HG02973 (cell line): ENCODE results near the gene SUPT6H.
"Not testable (repeated sequence)": the region's sequence is repeated elsewhere in the genome, so short reads cannot be mapped to it uniquely, and the experiment has no call there.

Source experiments
- ATAC-seq: cut with Tn5 transposase; IDR thresholded peaks from one replicate; pipeline ENCODE4 v1.9.1; 2021; ENCODE audit warnings: moderate library complexity; ENCODE audit not compliant: unreplicated experiment

Gene SUPT6H

DNA sequence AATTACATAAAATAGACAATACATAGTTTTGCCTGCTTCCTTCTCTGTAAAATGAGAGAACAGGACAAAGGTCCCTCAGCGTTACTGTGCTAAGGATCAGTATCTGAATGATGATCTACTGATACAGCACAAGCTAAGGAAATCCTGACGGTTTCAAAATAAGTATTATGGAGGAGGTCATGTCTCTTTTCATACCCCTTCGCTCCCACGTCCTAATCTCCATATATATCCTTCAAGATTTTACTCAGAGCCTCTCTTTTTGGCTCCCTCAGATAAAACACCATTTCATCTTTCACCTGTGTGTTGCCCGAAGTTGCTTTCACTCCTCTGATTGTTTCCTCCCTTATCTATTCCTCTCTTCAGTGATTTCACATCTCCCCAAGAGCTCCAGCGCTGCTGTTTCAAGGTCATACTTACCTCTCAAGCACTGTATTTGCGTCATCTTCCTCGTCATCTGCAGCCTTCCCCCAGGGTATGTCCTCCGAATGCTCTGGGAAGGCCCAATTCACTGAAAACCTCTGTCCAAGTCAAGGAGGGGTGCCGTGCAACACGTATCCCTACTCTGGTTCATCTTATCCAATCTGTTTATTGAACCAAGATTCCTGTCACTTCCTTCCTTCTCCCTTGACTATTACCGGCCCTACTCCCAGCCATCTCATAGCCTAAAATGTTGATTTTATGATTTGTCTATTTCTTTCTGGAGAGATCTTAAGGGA is 15.8 kb upstream of the SUPT6H start:
- no peak for ATAC-seq

DNA sequence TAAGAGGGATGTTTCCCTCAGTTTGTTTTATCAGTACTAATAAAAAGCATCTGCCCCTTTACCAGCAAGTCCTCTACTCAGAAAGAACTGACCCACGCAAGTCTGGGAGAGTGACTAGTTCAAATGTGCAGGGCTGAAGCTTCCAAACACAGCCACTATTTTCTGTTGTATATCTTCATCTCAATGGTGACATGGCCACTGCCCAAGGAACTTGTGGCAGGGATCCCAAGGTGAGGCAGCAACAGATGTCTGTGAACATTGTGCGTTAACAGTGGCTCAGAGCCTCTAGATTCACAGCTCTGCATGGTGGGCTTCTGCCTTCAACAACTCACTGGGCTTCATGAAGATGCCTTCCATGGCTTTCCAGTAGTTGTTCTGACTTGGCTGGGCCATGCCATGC is 13.3 kb upstream of the SUPT6H start:
- ATAC-seq = no peak

- no peak for ATAC-seq
These were observed 6.8 kb upstream of the SUPT6H start for GRCh38 chr17:28655160-28655559.

DNA sequence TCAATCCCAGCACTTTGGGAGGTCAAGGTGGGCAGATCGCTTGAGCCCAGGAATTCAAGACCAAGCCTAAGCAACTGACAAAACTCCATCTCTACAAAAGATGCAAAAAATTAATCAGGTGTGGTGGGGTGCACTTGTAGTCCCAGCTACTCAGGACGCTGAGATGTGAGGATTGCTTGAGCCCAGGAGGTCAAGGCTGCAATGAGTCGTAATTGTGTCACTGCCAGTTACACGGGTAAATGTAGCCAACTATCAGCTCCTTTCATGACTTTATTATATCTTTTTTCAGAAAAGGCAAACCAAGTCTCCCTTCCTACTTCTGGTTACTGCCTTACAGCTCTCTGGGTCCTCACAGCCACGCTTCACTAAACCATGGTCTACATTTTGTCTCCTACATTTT is 4.2 kb upstream of the SUPT6H start:
- ATAC-seq = no peak

DNA sequence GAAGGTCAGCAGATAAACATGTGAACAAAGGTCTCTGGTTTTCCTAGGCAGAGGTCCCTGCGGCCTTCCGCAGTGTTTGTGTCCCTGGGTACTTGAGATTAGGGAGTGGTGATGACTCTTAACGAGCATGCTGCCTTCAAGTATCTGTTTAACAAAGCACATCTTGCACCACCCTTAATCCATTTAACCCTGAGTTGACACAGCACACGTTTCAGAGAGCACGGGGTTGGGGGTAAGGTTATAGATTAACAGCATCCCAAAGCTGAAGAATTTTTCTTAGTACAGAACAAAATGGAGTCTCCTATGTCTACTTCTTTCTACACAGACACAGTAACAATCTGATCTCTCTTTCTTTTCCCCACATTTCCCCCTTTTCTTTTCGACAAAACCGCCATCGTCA is 3.7 kb upstream of the SUPT6H start:
- not testable (repeated sequence) for ATAC-seq

DNA sequence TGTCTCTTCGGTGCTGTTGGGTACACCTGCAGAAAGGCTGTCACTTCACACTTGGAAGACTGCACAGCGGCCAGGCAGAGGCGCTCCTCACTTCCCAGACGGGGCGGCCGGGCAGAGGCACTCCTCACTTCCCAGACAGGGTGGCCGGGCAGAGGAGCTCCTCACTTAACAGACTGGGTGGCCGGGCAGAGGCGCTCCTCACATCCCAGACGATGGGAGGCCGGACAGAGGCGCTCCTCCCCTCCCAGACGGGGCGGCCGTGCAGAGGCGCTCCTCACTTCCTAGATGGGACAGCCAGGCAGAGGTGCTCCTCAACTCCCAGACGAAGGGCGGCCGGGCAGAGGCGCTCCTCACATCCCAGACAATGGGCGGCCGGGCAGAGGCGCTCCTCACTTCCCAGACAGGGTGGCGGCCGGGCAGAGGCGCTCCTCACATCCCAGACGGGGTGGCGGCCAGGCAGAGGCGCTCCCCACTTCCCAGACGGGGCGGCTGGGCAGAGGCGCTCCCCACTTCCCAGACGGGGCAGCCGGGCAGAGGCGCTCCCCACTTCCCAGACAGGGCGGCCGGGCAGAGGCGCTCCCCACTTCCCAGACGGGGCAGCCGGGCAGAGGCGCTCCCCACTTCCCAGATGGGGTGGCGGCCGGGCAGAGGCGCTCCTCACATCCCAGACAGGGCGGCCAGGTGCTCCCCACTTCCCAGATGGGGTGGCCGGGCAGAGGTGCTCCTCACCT is 3.1 kb upstream of the SUPT6H start:
- ATAC-seq = not testable (repeated sequence)

GRCh38 chr17:28659497-28659881 is 2.5 kb upstream of the SUPT6H start:
- not testable (repeated sequence) for ATAC-seq

- peak; percentile 6 for ATAC-seq
These were observed 473 bp downstream of the SUPT6H start for GRCh38 chr17:28662527-28662829.

DNA sequence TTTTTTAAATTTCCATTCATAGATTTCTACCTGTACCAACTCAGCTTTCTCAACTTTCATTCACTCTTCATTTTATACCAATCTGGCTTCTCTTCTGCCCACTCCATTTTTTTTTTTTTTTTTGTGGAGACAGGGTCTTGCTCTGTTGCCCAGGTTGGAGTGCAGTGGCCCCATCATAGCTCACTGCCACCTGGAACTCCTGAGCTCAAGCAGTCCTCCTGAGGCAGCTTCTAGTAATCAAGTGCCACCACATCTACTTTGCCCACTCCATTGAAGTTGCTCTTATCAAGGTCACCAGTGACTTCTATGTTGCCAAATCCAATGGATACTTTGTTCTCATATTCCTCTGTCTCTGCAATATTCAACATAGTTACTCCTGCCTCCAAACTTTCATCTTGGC is 1.7 kb downstream of the SUPT6H start:
- no peak for ATAC-seq

DNA sequence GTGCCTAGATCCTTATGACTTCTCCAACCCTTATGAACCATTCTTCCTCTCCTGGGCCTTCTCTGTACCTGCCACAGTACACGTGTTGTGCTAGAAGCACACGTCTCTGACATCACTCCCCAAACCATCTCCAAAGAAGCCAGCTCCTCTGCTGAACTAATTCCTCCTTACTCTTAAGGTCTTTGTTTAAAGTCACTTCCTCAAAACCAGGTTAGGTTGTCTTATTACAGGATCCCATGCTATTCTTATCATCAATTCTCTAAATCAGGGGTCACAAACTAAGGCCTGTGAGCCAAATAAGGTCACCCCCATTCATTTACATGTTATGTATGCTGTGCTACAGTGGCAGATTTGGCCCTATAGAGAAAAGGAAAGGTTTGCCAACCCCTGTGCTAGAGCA is 4.0 kb downstream of the SUPT6H start:
- ATAC-seq = no peak

DNA sequence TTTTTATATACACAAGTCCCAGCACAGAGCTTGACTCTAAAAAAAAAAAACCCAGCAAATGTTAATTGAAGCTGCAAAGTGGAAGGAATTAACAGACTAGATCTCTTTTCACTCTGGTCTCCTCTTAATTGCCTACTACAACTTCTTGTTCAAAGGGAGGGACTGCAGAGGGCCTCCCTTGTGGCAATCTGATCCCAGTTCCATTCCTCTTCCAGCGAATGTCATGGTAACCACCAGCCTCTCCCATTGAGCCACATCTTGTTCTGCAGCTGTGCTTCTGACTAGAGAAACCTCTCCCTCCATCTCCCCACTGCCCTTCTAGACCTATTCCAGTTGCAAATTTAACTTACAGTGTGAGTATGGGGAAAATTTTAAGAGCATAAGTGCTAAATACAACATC is 5.9 kb downstream of the SUPT6H start:
- no peak for ATAC-seq

DNA sequence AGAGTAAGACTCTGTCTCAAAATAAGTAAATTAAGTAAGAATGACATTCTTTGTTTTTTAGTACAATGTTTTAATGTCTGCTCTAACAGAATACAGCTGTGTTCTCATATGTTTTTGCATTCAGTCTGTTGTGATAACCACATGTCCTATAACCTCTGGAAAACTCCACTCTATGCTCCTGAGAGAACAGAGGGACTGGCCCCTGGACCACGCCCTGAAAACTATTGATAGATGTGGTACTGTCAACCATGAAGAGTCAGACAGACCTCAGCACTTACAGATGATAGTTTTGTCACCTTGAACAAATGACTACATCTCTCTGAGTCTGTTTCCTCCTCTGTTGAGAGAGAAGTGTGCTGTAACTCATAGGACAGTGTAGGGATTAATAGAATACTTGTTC is 7.9 kb downstream of the SUPT6H start:
- ATAC-seq = no peak

DNA sequence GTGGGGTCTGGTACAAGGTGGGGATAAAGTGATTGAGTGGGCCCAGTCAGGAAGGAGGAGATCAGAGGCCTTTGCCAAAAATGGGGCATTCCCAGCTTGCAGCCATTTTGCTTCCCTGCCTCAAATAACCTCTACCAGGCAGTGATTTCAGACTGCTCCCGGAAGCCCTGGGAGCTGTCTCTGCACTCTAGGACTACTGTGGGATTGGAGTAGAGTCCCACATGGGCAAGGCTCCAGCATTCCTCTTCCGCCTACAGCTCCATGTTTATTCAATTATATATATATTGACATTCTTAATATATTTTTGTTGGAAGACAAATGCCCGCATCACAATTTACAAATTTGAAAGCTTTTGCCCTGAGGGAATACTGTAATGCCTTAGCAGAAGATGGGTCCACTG is 13.5 kb downstream of the SUPT6H start:
- ATAC-seq = no peak

GRCh38 chr17:28675980-28676379 is 14.0 kb downstream of the SUPT6H start:
- no peak for ATAC-seq

DNA sequence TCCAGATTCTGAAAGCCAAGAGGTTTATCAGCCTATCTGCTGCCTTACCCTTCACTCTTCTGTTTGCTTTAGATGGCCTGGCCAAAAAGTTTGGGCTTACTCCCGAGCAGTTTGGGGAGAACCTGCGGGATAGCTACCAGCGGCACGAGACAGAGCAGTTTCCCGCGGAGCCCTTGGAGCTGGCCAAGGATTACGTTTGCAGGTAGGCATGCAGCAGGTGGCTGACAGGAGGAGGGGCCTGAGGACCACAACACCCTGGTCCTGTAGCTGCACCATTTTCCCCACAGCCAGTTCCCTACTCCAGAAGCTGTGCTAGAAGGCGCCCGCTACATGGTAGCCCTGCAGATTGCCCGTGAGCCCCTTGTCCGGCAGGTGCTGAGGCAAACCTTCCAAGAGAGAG is 20.6 kb downstream of the SUPT6H start:
- ATAC-seq = no peak

DNA sequence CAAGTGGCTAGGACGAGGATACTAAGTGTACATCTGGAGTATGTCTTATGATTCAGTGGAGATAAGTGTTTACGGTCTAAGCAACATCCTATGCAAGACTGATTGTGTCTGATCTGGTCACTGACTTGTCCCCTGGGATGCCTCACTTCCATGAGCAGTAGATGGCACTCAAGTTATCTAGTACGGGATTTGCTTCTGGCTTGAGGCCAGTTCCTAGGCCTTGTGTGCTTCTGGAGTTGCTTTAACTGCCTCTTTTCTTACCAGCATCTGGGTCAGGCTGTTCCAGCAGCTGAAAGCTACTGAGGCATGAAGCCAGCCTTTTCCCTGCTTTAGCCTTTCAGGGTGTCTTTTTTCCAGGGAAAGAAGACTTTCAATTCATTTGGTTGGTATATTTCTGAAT is 23.0 kb downstream of the SUPT6H start:
- no peak for ATAC-seq

GRCh38 chr17:28685366-28685765 is 23.4 kb downstream of the SUPT6H start:
- no peak for ATAC-seq

- no peak for ATAC-seq
These were observed 24.3 kb downstream of the SUPT6H start for GRCh38 chr17:28686296-28686695.

GRCh38 chr17:28688481-28688880 is 26.5 kb downstream of the SUPT6H start:
- no peak for ATAC-seq

DNA sequence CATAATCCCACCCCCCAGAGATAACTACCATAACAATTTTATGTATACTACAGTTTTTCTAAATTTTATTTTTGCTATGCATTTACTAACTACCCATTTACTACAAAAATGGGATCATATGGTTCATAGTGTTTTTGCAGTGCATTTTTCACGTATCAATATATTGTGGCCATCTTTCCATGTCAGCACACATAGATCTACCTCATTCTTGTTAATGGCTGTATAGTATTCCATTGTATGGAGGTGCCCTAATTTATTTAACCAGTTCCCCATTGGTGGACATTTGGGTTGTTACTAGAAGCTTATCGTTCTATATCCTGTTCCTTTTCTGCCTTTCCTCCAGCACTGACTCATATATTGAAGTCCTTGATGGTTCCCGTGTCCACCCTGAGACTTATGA is 27.0 kb downstream of the SUPT6H start:
- no peak for ATAC-seq

DNA sequence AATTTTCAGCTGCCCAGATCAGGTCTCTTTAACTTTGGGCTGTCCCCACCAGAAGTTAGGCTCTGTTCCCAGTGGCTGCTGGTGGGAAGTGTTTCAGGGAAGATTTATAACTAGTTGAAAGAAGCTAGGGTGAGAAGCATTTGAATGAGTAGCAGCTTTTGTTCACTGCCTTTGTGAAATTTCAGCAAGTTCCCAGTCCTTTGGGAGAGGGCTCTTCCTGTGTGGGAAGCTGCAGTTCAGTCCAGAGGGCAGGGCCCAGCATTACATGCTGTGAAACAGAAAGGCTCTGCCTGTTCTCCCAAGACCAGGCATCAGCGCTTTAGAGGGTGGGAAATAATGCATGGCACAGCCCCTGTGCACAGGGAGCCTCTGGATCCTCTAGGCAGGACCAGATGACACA is 31.9 kb downstream of the SUPT6H start:
- ATAC-seq = no peak

DNA sequence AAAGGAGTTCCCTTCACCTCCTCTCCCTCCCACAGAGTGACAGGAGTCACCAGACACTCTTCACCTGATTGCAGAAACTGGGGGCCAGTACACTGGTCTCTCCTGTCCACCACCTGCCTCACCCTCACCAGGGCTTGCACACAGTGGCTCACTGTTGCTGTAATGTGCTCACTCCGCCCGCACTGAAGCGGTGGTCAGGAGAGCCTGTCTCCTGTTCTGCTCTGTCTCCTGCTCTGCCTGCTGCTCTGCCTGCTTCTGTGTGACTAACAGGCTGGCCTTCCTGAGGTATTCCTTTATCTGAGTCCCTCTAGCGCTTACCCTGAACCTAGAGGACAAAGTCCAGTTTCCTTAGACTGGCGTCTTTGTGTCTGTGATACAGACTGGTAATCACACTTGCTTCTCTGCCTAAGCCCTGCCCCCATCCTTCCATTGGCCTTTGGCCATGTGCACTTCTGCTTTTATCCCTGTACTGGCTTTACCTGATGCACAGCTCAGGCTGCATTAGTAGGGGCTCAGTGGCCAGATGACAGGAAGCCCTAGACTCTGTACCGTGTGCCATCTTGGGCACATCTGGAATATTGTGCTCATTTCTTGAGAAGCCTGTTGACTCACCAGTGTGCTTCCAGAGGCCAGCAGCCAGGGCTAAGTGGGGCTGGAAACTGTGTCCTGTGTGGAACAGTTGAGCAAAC is 36.4 kb downstream of the SUPT6H start:
- ATAC-seq = no peak
